Nephron progenitor cell (in vitro differentiated cells): ENCODE results near the gene CDK14.

ENCODE experiments used
- DNase-seq: peaks from one replicate; pipeline ENCODE4 v3.0.0; 2021
- H3K27ac Mint-ChIP-seq: 2 replicates; pipeline ENCODE4 v1.8.0; 2021; ENCODE audit warnings: mild to moderate bottlenecking, moderate library complexity, mixed read lengths
- H3K27me3 Mint-ChIP-seq: 2 replicates; pipeline ENCODE4 v1.8.0; 2021; ENCODE audit warnings: mild to moderate bottlenecking, low read depth, mixed read lengths; ENCODE audit not compliant: poor library complexity
- H3K36me3 Mint-ChIP-seq: 2 replicates; pipeline ENCODE4 v1.8.0; 2021; ENCODE audit warnings: low read depth, mixed read lengths
- H3K4me1 Mint-ChIP-seq: 2 replicates; pipeline ENCODE4 v1.8.0; 2021; ENCODE audit warnings: mixed read lengths
- H3K4me3 Mint-ChIP-seq: 2 replicates; pipeline ENCODE4 v1.8.0; 2021; ENCODE audit warnings: mild to moderate bottlenecking, moderate library complexity, mixed read lengths
- H3K9me3 Mint-ChIP-seq: 2 replicates; pipeline ENCODE4 v1.8.0; 2021; ENCODE audit warnings: mild to moderate bottlenecking, moderate library complexity, mixed read lengths
- CTCF ChIP-seq: fragments of 200-600 bp; sonication (generic); IDR thresholded peaks from 2 replicates; pipeline ENCODE4 v1.5.0; 2021; ENCODE audit warnings: antibody characterized with exemption

CDK14 gene

DNA sequence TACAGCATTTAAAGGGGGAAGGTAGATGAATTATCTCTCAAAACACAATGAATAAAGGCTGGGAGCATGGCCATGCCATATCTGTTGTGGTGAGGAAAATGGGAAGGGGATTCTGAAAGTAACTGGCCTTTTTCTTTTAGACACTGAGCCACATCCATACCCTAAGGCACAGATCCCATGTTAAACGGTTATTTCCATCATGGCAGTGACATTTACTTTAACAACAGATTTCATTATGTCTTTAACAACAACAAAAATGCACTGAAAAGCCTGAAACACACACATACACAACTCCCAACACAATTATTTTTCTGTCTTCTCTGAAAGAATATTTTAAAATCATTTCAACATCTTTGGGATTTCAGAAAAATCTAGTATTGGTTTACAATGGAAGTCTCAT, 492.0 kb downstream of the CDK14 start:
- TF ChIP-seq CTCF = no peak
- H3K27ac Mint-ChIP-seq = no peak overlapping the region
- no peak for DNase-seq
- peaks cover 6% of the 10 kb centered on the region for H3K4me1 Mint-ChIP-seq
- no peak overlapping the region for H3K4me3 Mint-ChIP-seq
- no peaks in the 10 kb centered on the region for H3K36me3 Mint-ChIP-seq
- no peaks in the 10 kb centered on the region for H3K9me3 Mint-ChIP-seq
- no peaks in the 10 kb centered on the region for H3K27me3 Mint-ChIP-seq

DNA sequence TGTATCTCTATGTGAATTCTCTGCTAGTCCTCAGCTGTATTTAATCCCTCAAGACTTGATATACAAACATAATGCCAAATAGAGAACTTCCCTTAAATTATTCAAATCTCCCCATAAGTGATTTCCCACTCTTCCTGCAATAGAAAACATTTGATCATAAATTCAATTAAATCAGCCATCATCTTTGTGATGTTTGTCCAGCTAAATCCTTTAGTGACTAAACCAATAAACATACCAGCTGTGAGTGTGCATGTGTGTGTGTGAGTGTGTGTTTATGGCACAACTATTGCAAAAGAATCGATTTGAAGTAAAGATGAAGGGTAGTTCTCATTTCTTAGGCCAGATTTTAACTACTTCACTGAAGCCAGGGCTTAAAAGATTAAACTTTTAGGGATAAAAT, 492.6 kb downstream of the CDK14 start:
- no peak for TF ChIP-seq CTCF
- H3K27me3 Mint-ChIP-seq = no peaks in the 10 kb centered on the region
- H3K36me3 Mint-ChIP-seq = no peaks in the 10 kb centered on the region
- peaks cover 6% of the 10 kb centered on the region for H3K4me1 Mint-ChIP-seq
- no peak overlapping the region for H3K4me3 Mint-ChIP-seq
- DNase-seq = no peak
- H3K27ac Mint-ChIP-seq = no peak overlapping the region
- no peaks in the 10 kb centered on the region for H3K9me3 Mint-ChIP-seq

- peak; percentile 81 for TF ChIP-seq CTCF
- DNase-seq = no peak
- Mint-ChIP-seq H3K27ac (no peak overlapping the region), H3K4me1 (peaks cover 6% of the 10 kb centered on the region), H3K27me3 (no peaks in the 10 kb centered on the region), H3K9me3 (no peaks in the 10 kb centered on the region), H3K4me3 (no peak overlapping the region), H3K36me3 (no peaks in the 10 kb centered on the region)
These were observed 493.4 kb downstream of the CDK14 start for GRCh38 chr7:91089382-91089963.

GRCh38 chr7:91090684-91091083, 494.6 kb downstream of the CDK14 start:
- H3K36me3 Mint-ChIP-seq = peaks cover 5% of the 10 kb centered on the region
- no peaks in the 10 kb centered on the region for H3K9me3 Mint-ChIP-seq
- no peak overlapping the region for H3K27ac Mint-ChIP-seq
- no peaks in the 10 kb centered on the region for H3K27me3 Mint-ChIP-seq
- H3K4me1 Mint-ChIP-seq = peaks cover 6% of the 10 kb centered on the region
- no peak overlapping the region for H3K4me3 Mint-ChIP-seq
- TF ChIP-seq CTCF = no peak
- no peak for DNase-seq

DNA sequence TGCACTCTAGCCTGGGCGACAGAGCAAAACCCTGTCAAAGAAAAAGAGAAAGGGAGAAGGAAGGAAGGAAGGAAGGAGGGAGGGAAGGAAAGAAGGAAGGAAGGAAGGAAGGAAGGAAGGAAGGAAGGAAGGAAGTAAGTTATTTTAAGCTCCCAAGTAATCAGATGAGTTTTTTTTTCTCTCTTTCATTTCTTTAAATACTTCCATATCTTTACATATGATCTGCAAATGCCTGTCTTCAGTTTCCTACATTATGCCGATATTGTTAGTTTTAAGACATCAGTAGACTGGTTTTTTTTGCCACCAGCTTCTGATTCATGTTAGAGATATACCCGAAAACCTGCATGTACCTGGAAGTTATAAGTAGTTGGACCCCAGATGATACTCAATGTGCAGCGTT, 495.5 kb downstream of the CDK14 start:
- H3K36me3 Mint-ChIP-seq = peaks cover 5% of the 10 kb centered on the region
- no peaks in the 10 kb centered on the region for H3K27me3 Mint-ChIP-seq
- no peak for TF ChIP-seq CTCF
- no peak for DNase-seq
- H3K4me1 Mint-ChIP-seq = no peaks in the 10 kb centered on the region
- H3K27ac Mint-ChIP-seq = no peak overlapping the region
- no peaks in the 10 kb centered on the region for H3K9me3 Mint-ChIP-seq
- no peak overlapping the region for H3K4me3 Mint-ChIP-seq

- no peaks in the 10 kb centered on the region for H3K4me1 Mint-ChIP-seq
- peaks cover 5% of the 10 kb centered on the region for H3K36me3 Mint-ChIP-seq
- H3K4me3 Mint-ChIP-seq = no peak overlapping the region
- no peaks in the 10 kb centered on the region for H3K9me3 Mint-ChIP-seq
- no peak for TF ChIP-seq CTCF
- no peaks in the 10 kb centered on the region for H3K27me3 Mint-ChIP-seq
- no peak for DNase-seq
- H3K27ac Mint-ChIP-seq = no peak overlapping the region
These were observed 497.1 kb downstream of the CDK14 start for GRCh38 chr7:91093181-91093580.
